ENCODE data around the gene SLC29A2.

The SLC29A2 gene

DNA sequence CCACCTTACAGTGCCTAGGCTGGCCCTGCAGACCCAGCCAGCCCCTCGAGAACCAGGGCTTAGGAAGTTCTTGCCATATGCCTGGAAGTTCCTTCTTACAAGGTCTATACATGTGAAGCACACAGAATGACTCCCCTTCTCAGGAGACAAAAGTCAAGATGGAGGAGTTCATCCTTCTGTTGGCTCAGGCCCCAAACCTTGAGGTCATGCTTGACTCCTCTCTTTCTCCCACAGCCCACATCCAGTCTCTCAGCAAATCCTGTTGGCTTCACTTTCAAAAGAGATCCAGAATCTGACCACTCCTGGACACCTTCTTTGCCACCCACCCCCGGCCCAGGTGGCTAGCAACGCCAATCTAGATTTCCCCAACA is 53.0 kb downstream of the SLC29A2 start:
- Histone ChIP-seq H3K36me3 (no peaks in the 10 kb centered on the region), H3K4me1 (peaks cover 72% of the 10 kb centered on the region), H3K4me2 (peak overlapping the region; percentile 98), H3K4me3 (peak overlapping the region; percentile 73; the same call in 1 of the 2 replicates), H3K9ac (peak overlapping the region; percentile 84), H4K20me1 (peaks cover 24% of the 10 kb centered on the region), H3K27me3 (no peaks in the 10 kb centered on the region), H3K27ac (peak overlapping the region; percentile 91), H3K9me3 (peaks cover 11% of the 10 kb centered on the region; the same call in 1 of the 2 replicates)
- peak; percentile 4; the same call in 1 of the 2 replicates for TF ChIP-seq Cebpa-rat (IDR thresholded peaks at IDR 0.05)

DNA sequence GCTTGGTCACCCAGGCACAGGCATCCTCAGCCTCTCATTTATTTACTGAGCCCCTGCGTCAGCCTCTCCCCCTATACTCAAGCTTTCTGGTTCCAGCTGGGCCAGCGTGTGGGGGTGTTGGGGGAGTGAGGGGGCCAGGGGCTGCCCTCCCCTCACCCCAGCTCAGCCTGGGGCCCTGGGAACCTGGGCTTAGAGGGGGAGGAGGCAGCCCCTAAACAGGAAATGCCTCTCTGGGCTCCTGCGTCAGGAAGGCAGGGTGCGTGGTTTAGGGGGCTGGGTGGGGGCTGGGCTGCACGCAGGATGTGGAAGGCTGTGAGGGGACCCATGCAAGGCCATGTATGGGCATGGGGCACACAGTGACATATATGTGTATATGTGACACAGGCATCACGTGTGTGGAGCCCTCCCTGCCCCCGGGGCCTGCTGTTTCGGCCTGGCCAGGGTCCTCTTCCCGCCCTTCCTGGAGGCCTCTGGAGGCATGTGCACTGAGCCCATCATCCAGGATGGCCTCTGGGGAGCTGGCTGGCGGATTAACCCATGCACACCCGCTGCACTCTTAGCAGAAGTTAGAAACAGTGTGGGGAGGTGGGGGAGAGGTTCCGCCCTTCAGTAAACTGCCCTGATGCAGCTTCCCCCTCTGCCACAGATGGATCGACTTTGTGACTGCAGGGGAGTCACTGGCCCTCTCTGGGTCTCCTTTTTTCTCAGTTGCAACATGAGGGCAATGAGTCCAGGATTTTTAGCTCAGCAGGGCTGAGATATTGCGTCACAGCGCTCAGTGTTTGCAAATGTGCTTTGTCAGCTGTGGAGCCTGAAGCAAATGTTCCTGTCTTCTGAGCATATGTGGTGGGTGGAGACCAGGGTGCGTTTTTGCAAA is 53.6 kb downstream of the SLC29A2 start:
- Histone ChIP-seq H3K4me3 (peak overlapping the region; percentile 73), H4K20me1 (peaks cover 24% of the 10 kb centered on the region), H3K27ac (peak overlapping the region; percentile 91), H3K9ac (peak overlapping the region; percentile 84), H3K27me3 (no peaks in the 10 kb centered on the region), H3K4me1 (peaks cover 67% of the 10 kb centered on the region), H3K9me3 (peaks cover 11% of the 10 kb centered on the region; the same call in 1 of the 2 replicates), H3K4me2 (peak overlapping the region; percentile 98), H3K36me3 (no peaks in the 10 kb centered on the region)
- TF ChIP-seq Cebpa-rat (IDR thresholded peaks at IDR 0.05), result peak; percentile 98

GRCh38 chr11:66317322-66317722 is 54.2 kb downstream of the SLC29A2 start:
- Histone ChIP-seq H3K4me2 (peak overlapping the region; percentile 98), H3K4me1 (peaks cover 61% of the 10 kb centered on the region), H3K36me3 (no peaks in the 10 kb centered on the region), H3K9me3 (peaks cover 11% of the 10 kb centered on the region; the same call in 1 of the 2 replicates), H4K20me1 (peaks cover 24% of the 10 kb centered on the region), H3K27ac (peak overlapping the region; percentile 91), H3K9ac (peak overlapping the region; percentile 84), H3K27me3 (no peaks in the 10 kb centered on the region), H3K4me3 (peak overlapping the region; percentile 73)
- no peak for TF ChIP-seq Cebpa-rat (IDR thresholded peaks at IDR 0.05)

- Histone ChIP-seq H3K27me3 (no peaks in the 10 kb centered on the region), H4K20me1 (peaks cover 24% of the 10 kb centered on the region), H3K9ac (peak within 1 kb of the TSS; percentile 84), H3K4me2 (peak within 1 kb of the TSS; percentile 98), H3K27ac (peak within 1 kb of the TSS; percentile 91), H3K4me1 (peaks cover 56% of the 10 kb centered on the region), H3K36me3 (no peaks in the 10 kb centered on the region), H3K9me3 (peaks cover 11% of the 10 kb centered on the region; the same call in 1 of the 2 replicates), H3K4me3 (peak within 1 kb of the TSS; percentile 73)
- TF ChIP-seq Cebpa-rat (IDR thresholded peaks at IDR 0.05), result no peak
Observed at GRCh38 chr11:66316849-66317251, 54.7 kb downstream of the SLC29A2 start, which contains the start of gene CD248. CD248 (minus strand) TSS chr11:66317044; CDS start chr11:66317027, 17 bp downstream.

DNA sequence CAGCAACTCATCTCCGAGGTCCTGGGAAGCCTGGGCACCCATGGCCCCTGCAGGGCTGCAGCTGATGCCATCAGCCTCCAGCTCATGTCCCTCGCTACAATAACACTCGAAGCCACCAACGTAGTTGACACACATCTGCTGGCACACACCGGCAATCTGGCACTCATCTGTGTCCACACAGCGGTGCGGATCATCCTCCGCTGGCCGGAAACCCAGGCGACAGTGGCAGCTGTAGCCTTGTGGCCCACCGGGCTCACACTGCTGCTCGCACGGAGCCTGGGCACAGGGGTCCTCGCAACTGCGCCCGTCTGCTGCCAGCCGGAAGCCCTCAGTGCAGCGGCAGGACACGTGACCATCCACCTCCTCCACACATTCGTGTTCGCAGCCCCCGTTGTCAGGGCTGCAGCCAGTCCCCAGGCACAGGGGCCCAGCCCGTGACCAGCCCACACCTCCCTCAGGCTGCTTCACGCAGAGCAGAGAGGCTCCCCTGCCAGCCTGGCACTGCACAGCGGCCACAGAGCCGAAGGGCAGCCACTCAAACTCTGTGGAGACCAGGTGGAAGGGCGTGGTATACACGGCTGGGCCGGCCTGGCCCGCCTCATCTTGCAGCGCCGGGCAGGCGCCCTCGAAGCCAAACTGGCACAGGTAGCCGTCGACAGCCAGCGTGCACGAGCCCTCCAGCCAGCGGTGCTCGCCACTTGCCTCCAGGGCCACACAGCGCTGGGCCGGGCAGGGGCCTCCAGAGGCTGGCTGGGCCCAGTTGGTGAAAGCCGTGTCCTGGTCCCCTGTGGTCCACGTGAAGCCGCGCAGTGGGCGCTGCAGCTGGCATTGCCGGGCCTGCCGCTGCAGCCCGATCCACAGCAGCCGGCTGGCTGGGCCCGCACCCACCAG is 55.4 kb downstream of the SLC29A2 start:
- Histone ChIP-seq H3K4me3 (peak overlapping the region; percentile 73), H3K27me3 (no peaks in the 10 kb centered on the region), H3K27ac (peak overlapping the region; percentile 91), H3K4me1 (peaks cover 56% of the 10 kb centered on the region), H3K4me2 (peak overlapping the region; percentile 98), H4K20me1 (peaks cover 24% of the 10 kb centered on the region), H3K36me3 (no peaks in the 10 kb centered on the region), H3K9me3 (peaks cover 11% of the 10 kb centered on the region; the same call in 1 of the 2 replicates), H3K9ac (peak overlapping the region; percentile 84)
- no peak for TF ChIP-seq Cebpa-rat (IDR thresholded peaks at IDR 0.05)

DNA sequence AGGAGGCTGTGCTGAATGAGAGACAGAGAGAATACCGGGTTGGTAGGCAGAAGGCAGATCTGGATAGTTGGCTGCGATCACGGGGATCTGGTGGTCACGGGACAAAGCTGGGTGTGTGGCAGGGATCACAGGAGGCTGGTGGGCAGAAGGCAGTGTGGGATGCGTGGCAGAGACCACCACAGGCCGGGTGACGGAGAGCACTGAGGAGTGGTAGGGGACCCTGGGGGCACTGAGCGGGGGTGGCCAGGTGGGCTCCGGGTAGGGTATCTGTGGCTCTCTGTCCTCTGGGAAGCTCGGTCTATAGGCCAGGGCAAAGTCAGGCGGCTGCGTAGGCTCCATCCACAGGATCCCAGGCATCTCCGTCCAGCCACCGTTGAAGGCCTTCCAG is 56.1 kb downstream of the SLC29A2 start:
- Histone ChIP-seq H3K4me1 (peaks cover 63% of the 10 kb centered on the region), H3K9ac (peak overlapping the region; percentile 84), H3K4me3 (peak overlapping the region; percentile 73), H4K20me1 (peaks cover 24% of the 10 kb centered on the region), H3K27ac (peak overlapping the region; percentile 91), H3K9me3 (peaks cover 11% of the 10 kb centered on the region; the same call in 1 of the 2 replicates), H3K27me3 (no peaks in the 10 kb centered on the region), H3K4me2 (peak overlapping the region; percentile 98), H3K36me3 (no peaks in the 10 kb centered on the region)
- TF ChIP-seq Cebpa-rat (IDR thresholded peaks at IDR 0.05), result no peak

DNA sequence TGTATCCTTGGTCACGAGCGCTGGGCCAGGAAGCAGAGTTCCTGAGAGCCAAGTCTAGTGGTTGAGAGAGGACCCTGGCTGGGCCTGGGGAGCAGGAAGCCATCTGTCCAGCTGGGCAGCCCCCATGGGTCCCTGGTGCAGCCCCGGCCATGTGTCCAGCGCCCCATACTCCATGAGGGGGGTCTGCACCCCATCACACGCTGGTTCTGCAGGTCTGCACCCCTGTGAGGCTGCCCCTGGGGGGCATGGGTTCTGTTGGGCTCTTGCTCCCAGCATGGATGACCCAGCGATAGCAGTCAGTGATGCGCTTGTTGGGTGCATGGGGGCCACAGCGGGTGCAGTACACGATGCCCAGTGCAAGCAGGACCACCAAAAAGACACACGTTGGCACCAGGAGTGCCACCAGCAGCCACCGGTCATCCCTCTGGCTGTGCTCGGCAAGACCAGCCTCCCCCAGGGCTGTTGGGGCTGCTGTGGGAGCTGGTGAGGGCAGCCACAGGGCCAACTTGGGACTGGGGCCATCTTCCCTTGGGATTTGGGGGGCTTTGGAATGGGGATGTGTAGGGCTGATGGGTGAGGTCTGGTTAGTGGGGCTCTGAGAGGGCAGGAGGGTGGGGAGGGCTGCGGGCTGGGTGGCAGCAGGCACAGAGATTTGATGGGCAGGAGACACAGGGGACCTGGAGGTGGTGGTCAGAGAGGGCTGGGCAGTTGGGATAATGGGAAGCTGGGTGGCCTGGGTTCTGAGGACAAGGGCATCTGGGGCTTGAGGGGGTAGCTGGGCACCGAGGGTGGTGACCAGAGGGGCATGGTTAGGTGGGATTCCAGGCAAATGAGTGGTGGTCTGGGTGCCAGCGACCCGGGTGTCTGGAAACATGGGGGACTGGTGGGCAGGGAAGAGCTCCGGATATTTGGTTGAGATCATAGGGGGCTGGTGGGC is 56.7 kb downstream of the SLC29A2 start:
- H3K4me1 ChIP-seq, result peaks cover 67% of the 10 kb centered on the region
- H3K9ac ChIP-seq, result peak overlapping the region; percentile 84
- H3K4me2 ChIP-seq, result peak overlapping the region; percentile 98
- no peaks in the 10 kb centered on the region for H3K27me3 ChIP-seq
- H4K20me1 ChIP-seq, result peaks cover 24% of the 10 kb centered on the region
- H3K36me3 ChIP-seq, result no peaks in the 10 kb centered on the region
- peak overlapping the region; percentile 73 for H3K4me3 ChIP-seq
- H3K27ac ChIP-seq, result peak overlapping the region; percentile 91
- H3K9me3 ChIP-seq, result peaks cover 4% of the 10 kb centered on the region; the same call in 1 of the 2 replicates
- TF ChIP-seq Cebpa-rat (IDR thresholded peaks at IDR 0.05), result no peak

DNA sequence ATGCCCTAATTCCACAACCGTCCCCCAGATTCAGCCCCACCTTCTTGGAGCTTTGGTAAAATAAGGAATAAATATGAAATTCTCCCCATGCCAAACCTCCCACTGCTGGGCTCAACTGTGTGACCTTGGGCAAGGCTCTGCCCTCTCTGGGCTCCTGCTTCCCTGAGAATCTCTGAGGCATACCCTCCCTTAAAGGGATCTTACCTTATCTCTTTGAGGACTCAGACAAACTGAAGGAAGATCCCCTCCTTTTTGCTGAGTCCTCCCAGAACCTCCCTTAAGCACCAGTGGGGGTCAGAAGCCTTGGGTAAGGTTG is 57.4 kb downstream of the SLC29A2 start:
- Histone ChIP-seq H3K27me3 (no peaks in the 10 kb centered on the region), H4K20me1 (peaks cover 24% of the 10 kb centered on the region), H3K27ac (peak overlapping the region; percentile 91), H3K9me3 (no peaks in the 10 kb centered on the region), H3K4me1 (peaks cover 68% of the 10 kb centered on the region), H3K9ac (peak overlapping the region; percentile 84), H3K36me3 (no peaks in the 10 kb centered on the region), H3K4me3 (peak overlapping the region; percentile 73), H3K4me2 (peak overlapping the region; percentile 98)
- TF ChIP-seq Cebpa-rat (IDR thresholded peaks at IDR 0.05), result no peak
